HG02973 (cell line): ENCODE results near the gene NELFA.
"Not testable (repeated sequence)": the region's sequence is repeated elsewhere in the genome, so short reads cannot be mapped to it uniquely, and the experiment has no call there.

ENCODE experiments used
- ATAC-seq: cut with Tn5 transposase; IDR thresholded peaks from one replicate; pipeline ENCODE4 v1.9.1; 2021; ENCODE audit warnings: moderate library complexity; ENCODE audit not compliant: unreplicated experiment

NELFA gene

GRCh38 chr4:2040391-2041238 is 31.8 kb upstream of the NELFA start:
- ATAC-seq = no peak

GRCh38 chr4:2036866-2037265 is 28.1 kb upstream of the NELFA start:
- ATAC-seq = no peak

DNA sequence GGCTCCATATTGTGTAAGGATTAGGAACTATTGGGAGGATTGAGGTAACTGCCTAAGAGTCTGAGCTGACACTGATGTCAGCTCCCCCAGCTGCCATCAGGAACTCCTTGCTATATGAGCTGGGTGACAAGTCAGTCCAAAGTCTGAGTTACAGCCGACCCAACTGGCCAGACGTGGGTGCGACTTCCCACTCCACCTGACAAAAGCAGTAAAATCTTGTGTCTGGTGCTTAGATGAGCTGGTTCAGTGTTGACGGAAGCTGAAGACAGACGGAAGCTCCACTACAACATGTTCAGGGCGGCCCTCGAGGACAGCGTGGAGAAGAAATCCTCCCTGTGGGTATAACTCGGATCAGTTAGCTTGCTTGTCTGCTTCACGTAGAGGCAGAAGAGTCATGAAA is 27.6 kb upstream of the NELFA start:
- ATAC-seq = no peak

GRCh38 chr4:2031161-2031560 is 22.4 kb upstream of the NELFA start:
- ATAC-seq = not testable (repeated sequence)

GRCh38 chr4:2027120-2027519 is 18.3 kb upstream of the NELFA start:
- not testable (repeated sequence) for ATAC-seq

- ATAC-seq = no peak
Measured at GRCh38 chr4:2025817-2026216, 17.0 kb upstream of the NELFA start.

DNA sequence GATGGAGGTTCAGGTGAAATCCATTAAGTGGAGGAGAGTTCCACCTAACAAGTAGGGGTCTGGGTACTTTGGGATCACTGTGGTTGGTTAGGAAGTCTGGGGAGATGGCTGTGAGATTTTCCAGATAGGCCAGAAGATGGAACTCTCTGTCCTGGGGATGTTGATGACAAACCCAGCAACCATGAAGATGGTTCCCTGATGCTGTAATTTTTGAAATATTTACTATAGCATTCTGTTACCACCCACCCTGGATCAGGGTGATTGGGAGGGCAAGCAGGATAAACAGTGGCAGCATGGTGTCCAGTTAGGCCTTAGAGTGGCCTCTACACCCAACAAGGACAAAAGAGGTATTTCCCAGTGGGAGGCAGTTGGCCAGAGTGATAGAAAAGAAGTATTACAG is 15.9 kb upstream of the NELFA start:
- ATAC-seq = no peak

DNA sequence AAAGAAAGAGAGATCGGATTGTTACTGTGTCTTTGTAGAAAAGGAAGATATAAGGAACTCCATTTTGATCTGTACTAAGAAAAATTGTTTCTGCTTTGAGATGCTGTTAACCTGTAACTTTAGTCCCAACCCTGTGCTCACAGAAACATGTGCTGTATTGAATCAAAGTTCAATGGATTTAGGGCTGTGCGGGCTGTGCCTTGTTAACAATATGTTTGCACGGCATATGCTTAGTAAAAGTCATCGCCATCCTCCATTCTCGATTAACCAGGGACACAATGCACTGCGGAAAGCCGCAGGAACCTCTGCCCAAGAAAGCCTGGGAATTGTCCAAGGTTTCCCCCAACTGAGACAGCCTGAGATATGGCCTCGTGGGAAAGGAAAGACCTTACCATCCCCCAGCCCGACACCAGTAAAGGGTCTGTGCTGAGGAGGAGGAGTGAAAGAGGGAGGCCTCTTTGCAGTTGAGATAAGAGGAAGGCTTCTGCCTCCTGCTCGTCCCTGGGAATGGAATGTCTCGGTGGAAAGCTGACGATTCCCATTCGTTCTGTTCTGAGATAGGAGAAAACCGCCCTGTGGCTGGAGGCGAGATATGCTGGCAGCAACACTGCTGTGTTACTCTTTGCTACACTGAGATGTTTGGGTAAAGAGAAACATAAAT is 12.7 kb upstream of the NELFA start:
- ATAC-seq = not testable (repeated sequence)

DNA sequence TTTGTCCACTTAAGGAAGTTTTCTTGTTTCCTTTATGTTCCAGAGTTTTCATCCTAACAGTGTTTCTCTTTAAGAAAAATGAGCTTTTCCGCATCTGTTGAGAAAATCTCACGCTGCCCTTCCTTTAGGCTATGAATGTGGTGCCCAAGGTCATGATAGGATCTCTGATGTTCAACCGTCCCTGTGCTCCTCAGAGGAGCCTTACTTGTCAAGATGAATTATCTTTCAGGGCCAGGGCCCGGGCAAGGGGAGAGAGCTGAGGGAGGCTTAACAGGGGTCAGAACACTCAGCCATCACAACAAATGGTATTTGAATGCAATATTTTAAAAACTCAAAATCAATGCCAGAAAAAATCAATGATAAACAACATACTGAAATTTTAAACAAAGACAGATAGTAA is 6.2 kb upstream of the NELFA start:
- no peak for ATAC-seq

DNA sequence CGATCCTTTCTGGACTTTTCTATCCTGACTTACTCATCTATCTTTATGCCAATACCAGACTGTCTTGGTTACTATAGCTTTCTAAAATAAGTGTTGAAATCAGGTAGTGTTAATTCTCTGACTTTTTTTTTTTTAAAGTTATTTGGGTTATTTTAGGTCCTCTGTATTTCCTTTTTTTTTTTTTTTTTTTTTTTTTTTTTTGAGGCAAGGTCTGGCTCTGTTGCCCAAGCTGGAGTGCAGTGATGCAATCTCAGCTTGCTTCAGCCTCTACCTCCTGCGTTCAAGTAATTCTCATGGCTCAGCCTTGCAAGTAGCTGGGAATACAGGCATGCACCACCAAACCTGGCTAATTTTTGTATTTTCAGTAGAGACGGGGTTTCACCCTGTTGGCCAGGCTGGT is 2.8 kb upstream of the NELFA start:
- ATAC-seq = no peak

GRCh38 chr4:2009651-2010233 is 968 bp upstream of the NELFA start:
- no peak for ATAC-seq

DNA sequence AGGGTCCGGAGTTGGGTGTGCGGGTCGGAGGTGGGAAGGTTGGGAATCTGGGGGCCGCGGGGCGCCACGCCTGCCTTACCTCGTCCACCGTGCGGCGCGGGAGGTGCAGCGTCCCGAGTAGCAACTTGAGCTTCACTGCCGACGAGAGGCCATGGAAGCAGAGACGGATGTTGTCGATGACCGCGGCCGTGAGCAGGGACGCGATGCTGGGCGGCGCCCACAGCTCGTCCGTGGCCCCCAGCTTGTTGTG is 178 bp downstream of the NELFA start:
- no peak for ATAC-seq

DNA sequence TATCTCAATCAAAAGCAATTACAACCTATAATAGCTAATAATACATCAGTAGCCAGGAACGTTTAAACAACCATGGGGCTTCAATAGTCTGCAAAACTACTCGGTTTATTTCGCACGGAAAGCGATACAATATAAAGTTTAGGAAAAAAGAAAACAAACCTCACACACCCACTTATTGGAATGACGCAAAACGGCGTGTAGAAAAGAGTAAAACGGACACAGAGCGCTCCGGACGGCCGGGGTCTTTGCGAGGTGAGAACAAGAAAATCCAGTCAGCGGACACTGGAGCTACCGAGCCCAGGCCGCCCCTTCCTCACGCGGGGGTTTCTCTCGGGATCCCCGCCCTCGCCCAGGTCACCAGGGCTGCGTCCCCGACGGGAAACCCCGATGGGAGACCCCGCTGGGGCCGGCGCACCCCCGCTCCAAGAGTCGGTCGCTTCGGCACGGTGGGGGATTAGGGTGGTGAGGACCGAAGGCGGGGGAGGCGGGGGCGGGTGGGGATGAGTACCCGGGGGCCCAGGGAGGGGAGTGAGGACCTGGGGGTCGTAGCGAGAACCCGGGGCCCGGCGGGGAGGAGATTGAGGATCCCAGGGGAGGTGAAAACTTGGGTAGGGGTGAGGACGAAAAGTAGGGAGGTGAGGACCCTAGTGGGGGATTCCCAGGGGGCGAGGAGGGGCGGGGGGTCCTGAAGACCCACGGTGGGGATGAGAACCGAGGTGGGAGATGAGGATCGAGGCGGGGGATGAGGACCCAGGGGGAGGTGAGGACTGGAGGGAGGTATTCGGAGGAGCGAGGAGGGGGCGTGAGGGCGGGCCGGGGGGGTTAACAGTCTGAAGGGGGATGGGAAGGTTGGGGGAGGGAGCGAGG is 737 bp downstream of the NELFA start:
- ATAC-seq = no peak

DNA sequence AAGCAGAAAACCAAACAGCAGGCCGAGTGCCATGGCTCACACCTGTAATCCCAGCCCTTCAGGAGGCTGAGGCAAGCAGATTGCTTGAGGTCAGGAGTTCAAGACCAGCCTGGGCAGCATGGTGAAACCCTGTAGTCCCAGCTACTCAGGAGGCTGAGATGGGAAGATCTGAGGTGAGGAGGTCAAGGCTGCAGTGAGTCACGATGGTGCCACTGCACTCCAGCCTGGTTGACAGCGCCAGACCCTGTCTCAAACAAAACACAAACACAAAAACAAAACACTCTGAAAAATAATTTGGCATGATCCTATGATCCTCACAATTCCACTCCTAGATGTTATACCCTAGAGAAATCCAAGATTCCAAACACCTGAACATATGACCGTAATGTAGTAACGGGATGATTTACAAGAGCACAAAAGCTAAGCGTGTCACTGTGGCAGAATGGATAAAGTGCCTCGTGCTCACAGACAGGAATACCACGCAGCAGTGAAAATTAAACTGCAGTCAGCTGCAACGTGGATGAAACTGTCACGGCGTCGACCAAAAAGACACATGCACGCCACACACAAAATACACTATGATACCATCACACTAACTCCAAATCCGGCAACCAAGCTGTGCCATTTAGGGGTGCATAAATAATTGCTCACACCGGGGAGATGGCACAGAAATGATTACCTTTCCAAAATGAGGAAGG is 1.7 kb downstream of the NELFA start:
- ATAC-seq = no peak

DNA sequence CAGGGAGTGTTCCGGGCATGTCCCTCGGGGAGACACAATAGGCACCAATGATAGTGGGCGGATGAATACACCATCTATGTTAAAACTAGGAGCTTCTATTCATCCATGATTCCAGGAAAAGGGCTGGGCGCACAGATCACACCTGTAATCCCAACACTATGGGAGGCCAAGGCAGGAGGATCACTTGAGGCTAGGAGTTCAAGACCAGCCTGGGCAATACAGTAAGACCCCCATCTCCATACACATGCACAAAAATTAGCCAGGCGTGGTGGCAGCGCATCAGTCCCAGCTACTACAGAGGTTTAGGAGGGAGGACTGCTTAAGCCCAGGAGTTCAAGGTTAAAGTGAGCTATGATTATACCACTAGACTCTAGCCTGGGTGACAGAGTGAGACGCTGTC is 2.4 kb downstream of the NELFA start:
- no peak for ATAC-seq

- not testable (repeated sequence) for ATAC-seq
Measured at GRCh38 chr4:2003361-2003760, 5.4 kb downstream of the NELFA start.

GRCh38 chr4:1999308-1999707 is 9.5 kb downstream of the NELFA start:
- ATAC-seq = not testable (repeated sequence)

- no peak for ATAC-seq
Measured at GRCh38 chr4:1998296-1998695, 10.5 kb downstream of the NELFA start.

GRCh38 chr4:1997712-1998111 is 11.1 kb downstream of the NELFA start:
- no peak for ATAC-seq

GRCh38 chr4:1996866-1997611 is 11.7 kb downstream of the NELFA start:
- no peak for ATAC-seq
